Epidermal melanocyte (primary cell): ENCODE data around the gene CD248.
A peak's percentile ranks its signal among the peaks of the same experiment; 100 is the strongest.
"Not testable (repeated sequence)": the region's sequence is repeated elsewhere in the genome, so short reads cannot be mapped to it uniquely, and the experiment has no call there.

Source experiments
- DNase-seq: peaks from one replicate; pipeline ENCODE4 v3.0.0; 2011; ENCODE audit warnings: low spot score; ENCODE audit not compliant: insufficient read length

Gene CD248

GRCh38 chr11:66316849-66317251 is at the start of gene CD248:
Gene CD248 (minus strand): TSS chr11:66317044. CDS start chr11:66317027, 17 bp downstream.
- no peak for DNase-seq

GRCh38 chr11:66365711-66366619 is 49.1 kb upstream of the CD248 start:
- DNase-seq = no peak

DNA sequence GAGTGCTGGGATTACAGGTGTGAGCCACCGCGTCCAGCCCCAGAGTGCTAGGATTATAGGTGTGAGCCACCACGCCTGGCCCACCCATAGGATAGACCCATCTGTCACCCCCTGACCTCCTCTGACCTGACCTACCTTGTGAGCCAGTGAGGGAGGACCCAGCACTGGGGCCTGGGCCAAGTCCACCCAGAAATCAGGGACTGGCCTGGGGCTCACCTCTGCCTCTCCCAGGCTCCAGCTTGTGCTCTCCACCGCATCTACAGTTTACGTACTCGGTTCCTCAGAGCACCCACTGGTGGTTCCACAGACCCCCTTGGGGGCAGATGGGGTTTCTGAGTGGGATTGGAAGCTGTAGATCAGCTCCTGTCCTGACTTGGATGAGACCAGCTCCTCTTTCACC is 48.3 kb upstream of the CD248 start:
- DNase-seq = no peak

- peak; percentile 13 for DNase-seq
These were observed 47.1 kb upstream of the CD248 start for GRCh38 chr11:66363805-66364535.

- peak; percentile 11 for DNase-seq
These were observed 46.4 kb upstream of the CD248 start for GRCh38 chr11:66363187-66363601.

DNA sequence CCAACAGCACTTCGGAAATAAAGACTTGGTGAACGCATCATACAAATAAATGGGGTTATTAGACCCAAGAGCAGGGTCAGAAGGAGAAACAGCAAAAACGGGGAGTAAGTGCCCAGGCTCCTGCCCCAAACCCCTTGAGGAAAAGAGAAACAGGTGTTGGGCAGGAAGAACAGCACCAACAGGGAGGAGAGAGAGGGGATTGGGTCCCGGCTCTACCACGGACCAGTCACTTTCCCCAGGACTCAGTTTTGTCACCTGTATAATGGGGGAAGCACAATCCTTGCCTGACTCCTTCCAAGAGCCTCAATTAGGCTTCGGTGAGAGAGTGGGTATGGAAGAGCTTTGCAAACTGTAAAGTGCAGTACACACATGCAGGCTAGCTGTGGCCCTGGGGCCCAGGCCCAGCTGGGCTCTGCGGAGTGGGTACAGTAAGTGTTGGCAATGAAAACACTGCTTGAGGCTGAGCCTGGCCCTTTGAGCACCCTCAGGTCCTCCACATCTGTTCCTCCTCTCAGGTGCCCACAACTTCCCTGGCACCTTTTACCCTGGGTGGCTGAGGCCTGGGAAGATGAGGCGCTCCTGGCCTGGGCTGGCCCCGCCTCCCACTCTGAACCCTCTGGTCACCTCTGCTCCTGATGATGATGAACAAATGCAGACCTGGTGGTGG is 45.8 kb upstream of the CD248 start:
- peak; percentile 4 for DNase-seq

GRCh38 chr11:66361502-66361941 is 44.7 kb upstream of the CD248 start:
- peak; percentile 54 for DNase-seq

GRCh38 chr11:66360406-66361073 is 43.7 kb upstream of the CD248 start:
- DNase-seq = no peak

DNA sequence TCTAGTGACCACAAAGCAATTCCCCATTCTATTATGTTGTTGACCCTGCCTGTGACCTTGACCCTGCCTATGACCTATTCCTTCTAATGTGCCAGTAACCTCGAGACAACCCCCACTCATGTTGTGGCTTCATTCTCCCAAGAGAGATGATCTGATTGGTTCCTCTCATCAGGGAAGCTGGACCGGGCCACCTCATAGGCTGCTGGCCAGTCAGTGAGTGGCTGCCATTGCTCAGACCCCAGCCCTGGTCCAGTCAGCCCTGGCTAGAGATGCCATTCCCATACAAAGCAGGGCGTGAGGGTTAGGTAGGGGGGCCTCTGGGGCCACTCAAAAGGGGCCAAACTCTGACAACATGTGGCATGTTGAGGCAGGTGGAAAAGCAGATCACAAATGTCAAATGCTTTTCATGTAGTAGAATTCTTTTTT is 42.8 kb upstream of the CD248 start:
- peak; percentile 12 for DNase-seq

- DNase-seq = not testable (repeated sequence)
These were observed 33.9 kb upstream of the CD248 start for GRCh38 chr11:66350560-66351235.

GRCh38 chr11:66349084-66349386 is 32.2 kb upstream of the CD248 start:
- DNase-seq = no peak

DNA sequence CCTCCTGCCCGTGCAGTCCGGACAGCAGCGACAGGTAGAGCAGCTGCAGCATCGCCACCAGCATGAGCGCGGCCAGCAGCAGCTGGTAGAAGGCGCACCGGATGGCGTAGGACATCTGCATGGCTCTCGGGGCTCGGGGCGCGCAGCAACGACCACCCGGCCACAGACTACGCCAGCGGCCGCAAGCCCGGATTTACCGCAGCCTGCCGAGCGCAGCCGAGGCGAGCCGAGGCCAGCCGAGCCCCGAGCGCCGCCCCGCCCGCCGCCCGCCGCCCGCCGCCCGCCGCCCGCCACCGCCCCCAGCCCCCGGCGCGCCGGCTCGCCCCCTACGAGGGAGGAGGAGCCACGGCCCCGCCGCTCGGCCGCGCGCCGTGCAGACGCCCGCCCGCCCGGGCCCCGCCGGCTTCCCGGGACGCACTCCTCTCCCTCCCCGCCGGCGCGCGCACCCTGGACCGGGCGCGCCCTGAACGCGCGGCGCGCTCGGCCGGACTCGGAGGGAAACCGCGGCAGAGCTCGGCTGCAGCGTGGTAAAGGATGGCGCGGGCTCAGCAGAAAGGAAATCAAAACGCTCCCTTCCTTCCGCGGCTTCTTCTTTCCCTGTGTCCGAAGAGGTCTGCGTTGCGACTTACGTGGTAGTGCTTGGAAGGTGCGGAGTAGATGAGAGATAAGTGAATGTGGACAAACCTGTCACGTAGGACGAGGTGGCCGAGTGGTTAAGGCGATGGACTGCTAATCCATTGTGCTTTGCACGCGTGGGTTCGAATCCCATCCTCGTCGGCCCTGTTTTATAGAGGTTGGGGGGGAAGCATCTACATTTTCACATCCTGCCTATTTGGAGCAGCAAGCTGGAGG is 30.8 kb upstream of the CD248 start, which contains the start of gene B4GAT1:
Gene B4GAT1 (minus strand): TSS at position 205 of the 852 bp plus-strand sequence. CDS start 84 bp downstream, at position 121.
- peak; percentile 71 for DNase-seq

DNA sequence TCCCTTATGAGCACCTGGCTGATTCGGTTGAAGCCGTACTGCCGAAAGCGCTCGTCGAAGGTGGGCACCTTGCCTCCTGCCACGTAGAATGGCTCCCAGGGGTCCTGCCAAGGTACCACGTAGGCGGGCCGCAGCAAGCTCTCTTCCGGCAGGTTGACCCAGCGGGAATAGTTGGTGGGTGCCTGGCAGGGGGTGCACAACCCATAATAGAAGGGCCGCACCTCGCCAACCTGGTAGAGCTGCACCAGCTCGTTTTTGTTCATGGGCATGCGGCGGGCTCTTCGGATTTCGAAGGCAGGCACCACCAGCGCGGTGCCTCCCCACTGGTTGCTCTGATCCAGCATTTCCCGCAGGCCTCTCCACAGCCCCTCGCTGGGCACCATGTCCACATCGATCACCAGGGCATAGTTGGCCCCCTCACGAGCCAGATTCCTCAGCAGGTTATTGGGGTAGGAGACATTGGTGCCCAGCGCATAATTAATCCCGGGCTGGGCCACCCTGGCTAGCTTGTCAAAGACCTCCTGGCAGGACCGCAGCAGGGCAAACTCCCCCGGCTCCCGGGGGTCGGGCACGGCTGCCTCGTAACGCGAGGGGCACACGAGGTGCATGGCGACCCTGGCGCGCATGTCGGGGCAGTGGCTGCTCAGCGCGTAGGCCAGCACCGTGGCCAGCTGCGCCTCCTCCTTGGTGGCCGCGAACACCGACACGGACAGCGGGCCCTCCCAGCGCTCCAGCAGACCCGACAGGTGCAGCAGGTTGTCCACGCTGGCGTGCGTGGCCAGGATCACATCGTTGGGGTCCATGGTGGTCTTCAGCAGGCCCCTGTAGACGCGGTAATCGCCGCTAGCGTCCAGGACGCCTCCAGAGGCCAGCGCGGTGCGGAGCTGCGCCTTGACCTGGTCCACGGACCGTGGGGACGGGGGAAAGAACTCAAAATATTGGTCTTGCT is 29.9 kb upstream of the CD248 start:
- DNase-seq = no peak

DNA sequence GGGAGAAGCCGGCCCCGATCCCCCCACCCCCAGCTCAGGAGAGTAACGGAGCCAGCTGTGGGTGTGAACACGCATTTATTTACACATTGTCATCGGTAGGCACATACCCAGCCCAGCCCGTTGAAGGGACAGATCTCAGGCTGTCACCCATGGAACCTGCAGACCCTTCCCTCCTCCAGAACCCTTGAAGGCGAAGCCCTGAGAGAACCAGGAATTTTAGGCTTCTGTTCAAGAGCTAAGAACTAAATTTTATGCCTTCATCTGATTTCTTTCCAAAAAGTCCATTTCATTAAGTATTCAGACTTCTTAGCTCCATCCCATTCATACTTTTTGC is 28.4 kb upstream of the CD248 start:
- no peak for DNase-seq

DNA sequence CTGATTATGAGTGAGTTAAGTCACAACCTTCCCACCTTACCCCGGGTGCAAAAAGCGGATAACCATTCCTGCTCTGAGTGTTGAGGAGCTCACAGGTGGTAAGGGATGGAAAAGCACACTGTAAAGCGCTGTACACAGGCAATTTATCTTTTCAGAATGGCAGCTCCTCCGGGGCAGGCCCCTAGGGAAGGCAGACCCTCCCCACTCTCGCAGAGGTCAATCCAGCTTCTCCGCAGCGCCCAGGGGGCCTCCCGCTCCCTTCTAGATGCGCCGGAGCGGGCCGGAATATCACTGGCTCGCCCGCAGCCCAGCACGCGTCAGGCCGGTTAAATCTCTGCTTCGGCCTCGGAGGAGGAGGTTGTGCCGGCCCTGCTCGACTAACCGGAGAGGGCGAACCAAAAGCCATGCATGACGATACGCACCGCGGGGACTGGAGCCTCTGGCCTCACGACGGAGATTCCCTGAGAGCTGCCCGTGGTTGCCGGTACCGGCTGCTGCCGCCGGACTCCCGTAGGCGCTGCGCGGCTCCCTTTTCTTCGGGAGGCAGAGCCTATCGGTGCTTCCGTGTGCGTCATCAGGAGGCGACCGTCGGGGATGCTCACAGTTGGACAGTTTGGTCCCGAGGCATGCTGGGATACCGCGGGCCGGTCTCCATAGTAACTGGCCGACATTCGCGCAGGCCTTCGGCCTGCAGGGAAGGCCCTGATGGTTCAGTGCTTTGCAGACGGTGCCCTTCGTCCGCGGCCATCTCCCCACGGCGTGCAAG is 27.9 kb upstream of the CD248 start, which contains the start of gene BRMS1:
Gene BRMS1 (minus strand): TSS at position 555 of the 766 bp plus-strand sequence. CDS start 2,870 bp downstream, outside the sequence.
- DNase-seq = peak; percentile 98

GRCh38 chr11:66343176-66343575 is 26.3 kb upstream of the CD248 start:
- no peak for DNase-seq

DNA sequence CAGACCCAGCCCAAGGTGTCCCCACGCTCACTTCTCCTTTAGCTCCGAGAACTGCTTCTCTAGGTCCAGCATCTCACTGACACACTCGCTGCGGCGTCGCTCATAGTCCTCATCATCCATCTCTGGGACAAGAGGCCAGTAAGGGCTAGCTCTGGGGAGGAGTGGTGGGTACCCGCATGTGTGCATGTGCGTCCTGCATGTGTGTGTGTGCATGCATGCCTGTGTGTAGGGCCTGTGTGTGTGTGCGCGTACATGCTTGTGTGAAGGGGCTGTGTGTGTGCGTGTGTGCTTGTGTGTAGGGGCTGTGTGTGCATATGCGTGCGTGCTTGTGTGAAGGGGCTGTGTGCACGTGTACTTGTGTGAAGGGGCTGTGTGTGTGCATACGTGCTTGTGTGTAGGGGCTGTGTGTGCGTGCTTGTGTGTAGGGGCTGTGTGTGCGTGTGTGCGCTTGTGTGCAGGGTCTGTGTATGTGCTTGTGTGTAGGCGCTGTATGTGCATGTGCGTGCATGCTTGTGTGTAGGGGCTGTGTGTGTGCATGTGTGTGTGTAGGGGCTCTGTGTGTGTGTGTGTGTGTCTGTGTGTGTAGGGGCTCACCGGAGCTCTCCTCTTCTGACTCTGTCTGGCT is 24.8 kb upstream of the CD248 start:
- DNase-seq = no peak
